Effector memory CD4-positive, alpha-beta T cell (primary cell): ENCODE results near the gene MICAL2.
A peak's percentile ranks its signal among the peaks of the same experiment; 100 is the strongest.

ENCODE experiments used
- DNase-seq, 3 donors: peaks; one replicate each; pipeline ENCODE4 v3.0.0-alpha.2; 2020
- H3K27ac ChIP-seq: 2 replicates; pipeline ENCODE4 v1.7.0; 2013; ENCODE audit warnings: mild to moderate bottlenecking, low read length, moderate library complexity; ENCODE audit not compliant: insufficient read depth, poor library complexity, severe bottlenecking
- H3K27me3 ChIP-seq: replicated peaks from 2 replicates; pipeline ENCODE4 v1.7.0; 2013; ENCODE audit warnings: mild to moderate bottlenecking, low read length; ENCODE audit not compliant: insufficient read depth, control insufficient read depth, poor library complexity, severe bottlenecking
- H3K36me3 ChIP-seq: 2 replicates; pipeline ENCODE4 v1.7.0; 2013; ENCODE audit warnings: mild to moderate bottlenecking, low read length, moderate library complexity; ENCODE audit not compliant: control insufficient read depth, insufficient read depth
- H3K4me1 ChIP-seq: 2 replicates; pipeline ENCODE4 v1.7.0; 2013; ENCODE audit warnings: low read length, mild to moderate bottlenecking; ENCODE audit not compliant: control insufficient read depth, insufficient read depth, poor library complexity, severe bottlenecking
- H3K4me3 ChIP-seq: 2 replicates; pipeline ENCODE4 v1.7.0; 2013; ENCODE audit warnings: low read length, low read depth, mild to moderate bottlenecking; ENCODE audit not compliant: insufficient read depth, poor library complexity, severe bottlenecking
- H3K9me3 ChIP-seq: 2 replicates; pipeline ENCODE4 v1.7.0; 2013; ENCODE audit warnings: mild to moderate bottlenecking, low read length, moderate library complexity; ENCODE audit not compliant: control insufficient read depth

Gene MICAL2

GRCh38 chr11:12077535-12078280 lies 32.7 kb upstream of the MICAL2 start:
- Histone ChIP-seq H3K4me3 (no peak overlapping the region), H3K27me3 (no peaks in the 10 kb centered on the region), H3K4me1 (no peaks in the 10 kb centered on the region), H3K9me3 (no peaks in the 10 kb centered on the region), H3K36me3 (no peaks in the 10 kb centered on the region), H3K27ac (no peak overlapping the region)
- no peak for DNase-seq

GRCh38 chr11:12079726-12080556 lies 30.4 kb upstream of the MICAL2 start:
- Histone ChIP-seq H3K9me3 (no peaks in the 10 kb centered on the region), H3K4me1 (no peaks in the 10 kb centered on the region), H3K27me3 (no peaks in the 10 kb centered on the region), H3K4me3 (no peak overlapping the region), H3K36me3 (no peaks in the 10 kb centered on the region), H3K27ac (no peak overlapping the region)
- no peak for DNase-seq

- no peaks in the 10 kb centered on the region for H3K27me3 ChIP-seq
- H3K4me3 ChIP-seq: no peak overlapping the region
- H3K9me3 ChIP-seq: no peaks in the 10 kb centered on the region
- no peak overlapping the region for H3K27ac ChIP-seq
- no peak for DNase-seq
- H3K4me1 ChIP-seq: peaks cover 27% of the 10 kb centered on the region
- H3K36me3 ChIP-seq: no peaks in the 10 kb centered on the region
These were observed 27.0 kb upstream of the MICAL2 start for GRCh38 chr11:12083380-12083779.

GRCh38 chr11:12084256-12084655 lies 26.1 kb upstream of the MICAL2 start:
- Histone ChIP-seq H3K27ac (no peak overlapping the region), H3K4me1 (peaks cover 34% of the 10 kb centered on the region), H3K9me3 (no peaks in the 10 kb centered on the region), H3K36me3 (no peaks in the 10 kb centered on the region), H3K4me3 (no peak overlapping the region), H3K27me3 (no peaks in the 10 kb centered on the region)
- no peak for DNase-seq

- no peak for DNase-seq
- Histone ChIP-seq H3K9me3 (no peaks in the 10 kb centered on the region), H3K4me1 (peaks cover 42% of the 10 kb centered on the region), H3K4me3 (no peak overlapping the region), H3K27me3 (no peaks in the 10 kb centered on the region), H3K27ac (no peak overlapping the region), H3K36me3 (no peaks in the 10 kb centered on the region)
These were observed 24.8 kb upstream of the MICAL2 start for GRCh38 chr11:12085371-12086251.

GRCh38 chr11:12086271-12087074 lies 23.9 kb upstream of the MICAL2 start:
- peaks cover 42% of the 10 kb centered on the region for H3K4me1 ChIP-seq
- H3K27ac ChIP-seq: peak overlapping the region; percentile 35
- H3K4me3 ChIP-seq: peak overlapping the region; percentile 7

GRCh38 chr11:12087075-12088004 lies 23.1 kb upstream of the MICAL2 start:
- H3K27me3 ChIP-seq: no peaks in the 10 kb centered on the region
- peak in 2 of 3 donors; percentile 16 to 24 for DNase-seq
- H3K9me3 ChIP-seq: no peaks in the 10 kb centered on the region
- no peak overlapping the region for H3K4me3 ChIP-seq
- peak overlapping the region; percentile 35 for H3K27ac ChIP-seq
- H3K36me3 ChIP-seq: no peaks in the 10 kb centered on the region
- peaks cover 42% of the 10 kb centered on the region for H3K4me1 ChIP-seq

More at GRCh38 chr11:12086271-12087074, 23.9 kb upstream of the MICAL2 start:
- Histone ChIP-seq H3K36me3 (no peaks in the 10 kb centered on the region), H3K27me3 (no peaks in the 10 kb centered on the region), H3K9me3 (no peaks in the 10 kb centered on the region)
- no peak for DNase-seq

- no peaks in the 10 kb centered on the region for H3K27me3 ChIP-seq
- H3K9me3 ChIP-seq: no peaks in the 10 kb centered on the region
These were observed 22.3 kb upstream of the MICAL2 start for GRCh38 chr11:12088047-12088481.

More at GRCh38 chr11:12088047-12088481, 22.3 kb upstream of the MICAL2 start:
- Histone ChIP-seq H3K4me1 (peaks cover 42% of the 10 kb centered on the region), H3K4me3 (no peak overlapping the region), H3K27ac (peak overlapping the region; percentile 35), H3K36me3 (no peaks in the 10 kb centered on the region)
- DNase-seq: no peak
